A549 (cell line): Measurements from ENCODE around the gene OR6N1.

Experiments used
- CBX8 ChIP-seq: fragments of 200-600 bp; sonication (generic); IDR thresholded peaks from 2 replicates; pipeline ENCODE4 v1.6.1; 2016
- CTCF ChIP-seq: fragments of >200 bp; sonication (Bioruptor Twin); formaldehyde crosslinking; IDR thresholded peaks from 3 replicates; pipeline ENCODE4 v1.5.1; 2016
- EP300 ChIP-seq, 2 experiments: fragments of >200 bp; sonication (Bioruptor Twin); formaldehyde crosslinking; IDR thresholded peaks; 2 replicates in 1 of 2; 3 replicates in 1 of 2; pipeline ENCODE4 v1.6.1; 2016 to 2017
- RNF2 ChIP-seq: fragments of 200-600 bp; sonication (generic); IDR thresholded peaks from 2 replicates; pipeline ENCODE4 v1.6.1; 2016; ENCODE audit warnings: low read depth, mild to moderate bottlenecking, antibody characterized with exemption, moderate library complexity, borderline replicate concordance

GRCh38 chr1:158752155-158752712 is 19.8 kb downstream of the OR6N1 start:
- no peak for TF ChIP-seq CTCF
- TF ChIP-seq RNF2 = no peak
- TF ChIP-seq CBX8 = no peak
- no peak for TF ChIP-seq EP300 (IDR thresholded peaks at IDR 0.05)
